HepG2 (cell line): ENCODE results near the gene KCNS1. TPM values are rescaled to one million over a fixed set of nuclear protein-coding genes. Genes with fewer than 3 reads are reported as not detected.

Experiments
- ATAC-seq: fragments of 200-7000 bp; cut with Tn5 transposase; 3 replicates; pipeline ENCODE4 v1.9.1; 2020; ENCODE audit warnings: mild to moderate bottlenecking, moderate library complexity
- BruUV-seq: library from RNA; stranded (reverse); fragments of 400-500 nt; replicated peaks from 2 replicates; lab custom pipeline; 2021; lab: Mats Ljungman, UMichigan
- CTCF ChIA-PET: fragments of 300-600 bp; formaldehyde crosslinking; extraction: SDS; loops from one replicate; lab custom pipeline; 2021; ENCODE audit warnings: low total read pairs, inconsistent platforms, low intra/inter-chr PET ratio; lab: Yijun Ruan, JAX
- POLR2A ChIA-PET: fragments of 350-600 bp; sonication (Branson Sonifier 250); formaldehyde crosslinking; loops from one replicate; lab custom pipeline; 2020; ENCODE audit warnings: antibody characterized with exemption, inconsistent platforms; lab: Yijun Ruan, JAX
- DNase-seq: peaks from one replicate; pipeline ENCODE4 v3.0.0-alpha.2; 2015; ENCODE audit warnings: low spot score
- FAIRE-seq: peaks from 3 replicates; lab custom pipeline; 2011; peaks lifted over from hg19 to GRCh38; lab: Jason Lieb, UNC
- H2AFZ ChIP-seq: one replicate; pipeline ENCODE4 v1.6.1; 2011; ENCODE audit warnings: low read length, inconsistent platforms
- H3K27ac ChIP-seq: fragments of 300-600 bp; 3 replicates; pipeline ENCODE4 v1.8.0; 2011; ENCODE audit warnings: mixed run types, mild to moderate bottlenecking, mixed read lengths, low read length, inconsistent platforms; ENCODE audit not compliant: insufficient read depth; ENCODE audit errors: extremely low read length
- H3K27me3 ChIP-seq, 2 experiments: fragments of 200-600 bp in 1 of 2; 2 replicates in 1 of 2; 3 replicates in 1 of 2; pipeline versions ENCODE4 v1.6.0 to v1.8.0; 2011; ENCODE audit warnings: low read length in 2 of 2, mild to moderate bottlenecking in 2 of 2, moderate library complexity in 2 of 2, inconsistent platforms in 1 of 2; ENCODE audit not compliant: insufficient read depth in 2 of 2, control insufficient read depth in 1 of 2
- H3K36me3 ChIP-seq, 2 experiments: fragments of 200-600 bp in 1 of 2; replicated peaks in 1 of 2; 2 replicates in 1 of 2; 3 replicates in 1 of 2; pipeline versions ENCODE4 v1.5.1 to v1.8.0; 2011; ENCODE audit warnings: low read length in 2 of 2, inconsistent platforms in 1 of 2; ENCODE audit not compliant: insufficient read depth in 2 of 2, control insufficient read depth in 1 of 2
- H3K4me1 ChIP-seq: 2 replicates; pipeline ENCODE4 v1.5.1; 2012; ENCODE audit warnings: low read length, inconsistent platforms; ENCODE audit not compliant: insufficient read depth
- H3K4me2 ChIP-seq: 2 replicates; pipeline ENCODE4 v1.6.0; 2011; ENCODE audit warnings: low read depth, low read length, inconsistent platforms
- H3K4me3 ChIP-seq, 3 experiments: fragments of 200-600 bp in 1 of 3; sonication (generic), shearing (Covaris generic) in 1 of 3; replicated peaks in 1 of 3; 2 replicates each; pipeline ENCODE4 v1.5.1; 2011 to 2016; ENCODE audit warnings: low read length in 3 of 3, inconsistent platforms in 2 of 3, low read depth in 2 of 3, mild to moderate bottlenecking in 2 of 3, control low read depth in 1 of 3, mixed read lengths in 1 of 3; ENCODE audit not compliant: insufficient read depth in 1 of 3
- H3K79me2 ChIP-seq: one replicate; pipeline ENCODE4 v1.6.1; 2011; ENCODE audit warnings: low read length, inconsistent platforms; ENCODE audit not compliant: insufficient read depth
- H3K9ac ChIP-seq: 2 replicates; pipeline ENCODE4 v1.6.0; 2011; ENCODE audit warnings: mild to moderate bottlenecking, low read depth, low read length, inconsistent platforms; ENCODE audit not compliant: insufficient read depth
- H3K9me3 ChIP-seq: 2 replicates; pipeline ENCODE4 v1.5.1; 2012; ENCODE audit warnings: mild to moderate bottlenecking, low read length
- H4K20me1 ChIP-seq: 2 replicates; pipeline ENCODE4 v1.6.0; 2011; ENCODE audit warnings: inconsistent platforms, mild to moderate bottlenecking, low read length, moderate library complexity; ENCODE audit not compliant: insufficient read depth
- ARID2 ChIP-seq: sonication (generic); formaldehyde crosslinking; IDR thresholded peaks from 2 replicates; pipeline ENCODE4 v1.8.1; 2022; ENCODE audit warnings: mild to moderate bottlenecking, missing genetic modification reagents, borderline replicate concordance
- HDAC2 ChIP-seq: sonication (generic); formaldehyde crosslinking; IDR thresholded peaks from 2 replicates; pipeline ENCODE4 v1.4.0; 2020; ENCODE audit warnings: missing genetic modification reagents
- HNF4A ChIP-seq: sonication (generic); formaldehyde crosslinking; IDR thresholded peaks from 2 replicates; pipeline ENCODE4 v1.4.0; 2020; ENCODE audit warnings: missing genetic modification reagents
- KLF12 ChIP-seq: sonication (generic); formaldehyde crosslinking; IDR thresholded peaks from 2 replicates; pipeline ENCODE4 v1.4.0; 2020; ENCODE audit warnings: missing genetic modification reagents, borderline replicate concordance
- NFE2L2 ChIP-seq: fragments of 150-350 bp; IDR thresholded peaks from 2 replicates; pipeline ENCODE4 v1.6.1; 2014; ENCODE audit warnings: low read length
- PRPF4 ChIP-seq: fragments of 200-400 bp; formaldehyde crosslinking; IDR thresholded peaks from 2 replicates; pipeline ENCODE4 v1.6.1; 2016; ENCODE audit warnings: low read length, low read depth; ENCODE audit not compliant: poor library complexity, severe bottlenecking
- TAF1 ChIP-seq: sonication (generic); formaldehyde crosslinking; IDR thresholded peaks from 2 replicates; pipeline ENCODE4 v1.4.0; 2020; ENCODE audit warnings: missing genetic modification reagents
- ZNF354B ChIP-seq: sonication (generic); formaldehyde crosslinking; IDR thresholded peaks from 2 replicates; pipeline ENCODE4 v1.8.0; 2022; ENCODE audit warnings: mild to moderate bottlenecking, missing genetic modification reagents
- ZNF510 ChIP-seq: sonication (generic); formaldehyde crosslinking; IDR thresholded peaks from 2 replicates; pipeline ENCODE4 v1.4.0; 2020; ENCODE audit warnings: low read depth, mild to moderate bottlenecking, missing genetic modification reagents
- ZNF775 ChIP-seq: sonication (generic); formaldehyde crosslinking; IDR thresholded peaks from 2 replicates; pipeline ENCODE4 v1.4.0; 2020; ENCODE audit warnings: missing genetic modification reagents, mild to moderate bottlenecking, moderate library complexity, borderline replicate concordance
- WGBS: methylation state at CpG from one replicate; pipeline ENCODE4 v1.1.6; 2017; ENCODE audit warnings: low lambda C conversion rate; 5-methylcytosine and 5-hydroxymethylcytosine counted together
- in situ Hi-C: cut with HindIII; loops from 2 replicates; pipeline ENCODE4 v1.10.0; 2017; ENCODE audit warnings: low pct_unique_long_range_greater_than_20kb; ENCODE audit not compliant: extremely low pct_ligation_motif_present
- intact Hi-C: fragments of 100-400 bp; cut with micrococcal nuclease; formaldehyde crosslinking; loops from one replicate; pipeline ENCODE4 v1.10.0; 2022; ENCODE audit not compliant: unreplicated experiment
- polyA plus RNA-seq, 8 experiments: library from polyadenylated mRNA; depleted of rRNA in 3 of 8; stranded (reverse) in 7 of 8; unstranded in 1 of 8; fragments of >200 nt; fragmentation: Illumina TruSeq in 4 of 8; extraction: Trizol in 4 of 8; gene quantifications; 2 replicates each; pipeline versions ENCODE4 v1.2.1 to v1.2.3, GENCODE V29; 2011 to 2016; ENCODE audit warnings: low read depth in 4 of 8, missing spikeins in 1 of 8, mixed read lengths in 1 of 8; ENCODE audit not compliant: insufficient read depth in 1 of 8
- total RNA-seq, 5 experiments: library from RNA; depleted of rRNA; stranded (reverse); fragments of >200 nt; fragmentation: Illumina TruSeq; extraction: Trizol; gene quantifications; 2 replicates each; pipeline ENCODE4 v1.2.3, GENCODE V29; 2016; ENCODE audit warnings: low read depth in 1 of 5

KCNS1 gene
- total and polyA plus RNA-seq, 2 of the 13 experiments (the other 11 are each of a cell fraction or from before 2014, with no cell fraction given), result 0.03 TPM; not detected in 1

DNA sequence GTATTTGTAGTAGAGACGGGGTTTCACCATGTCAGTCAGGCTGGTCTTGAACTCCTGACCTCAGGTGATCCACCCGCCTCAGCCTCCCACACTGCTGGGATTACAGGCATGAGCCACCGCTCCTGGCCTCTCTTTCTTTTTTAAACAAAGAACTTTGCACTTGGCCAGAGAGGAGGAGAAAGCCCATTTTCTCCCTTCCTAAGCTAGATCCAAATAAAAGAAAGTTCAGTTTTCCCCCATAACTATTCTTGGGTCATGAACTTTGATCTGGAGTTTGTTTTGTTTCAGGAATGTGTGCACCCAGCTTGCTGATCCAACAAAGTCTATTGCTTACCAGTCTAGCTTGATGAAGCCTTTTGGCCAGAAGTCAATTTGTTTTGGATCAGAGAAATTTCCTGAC lies 23.4 kb downstream of the KCNS1 start (continued):
- TF ChIP-seq HDAC2 (CRISPR knock-in tag), result peak; percentile 75
- TF ChIP-seq ZNF510 (CRISPR knock-in tag), result 0 out of 2 replicates have a peak, but pooled peaks have one; percentile 49
- peak; percentile 30 for TF ChIP-seq PRPF4

DNA sequence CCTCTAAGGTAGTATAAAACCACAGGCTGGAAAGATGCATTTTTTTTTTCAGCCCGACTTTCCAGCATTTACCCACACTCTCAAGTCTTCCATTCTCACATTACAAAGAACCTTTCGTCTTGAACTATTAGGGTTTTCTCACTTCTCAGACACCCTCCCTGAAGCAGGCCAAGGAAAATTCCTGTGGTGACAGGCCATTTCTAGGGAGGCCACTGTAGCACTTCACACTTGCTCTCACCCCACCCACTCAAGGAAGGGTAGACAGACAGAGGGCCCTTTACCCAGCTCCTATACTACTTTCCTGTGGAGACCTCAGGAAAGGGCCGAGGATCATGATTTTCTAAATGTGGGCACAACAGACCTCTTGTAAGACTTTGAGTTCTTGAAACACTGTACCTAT lies 27.7 kb downstream of the KCNS1 start:
- intact Hi-C loops, result no loop called here
- H3K4me3 ChIP-seq, result no peak overlapping the region
- ChIA-PET POLR2A (no interaction called here), CTCF (no interaction called here)
- 92% methylated on average over 3 of the region's 3 CpGs for WGBS
- FAIRE-seq (no peak), DNase-seq (no peak), ATAC-seq (no peak)
- H3K79me2 ChIP-seq, result no peaks in the 10 kb centered on the region
- H3K9ac ChIP-seq, result no peak overlapping the region
- no peak overlapping the region for H3K4me2 ChIP-seq
- H2AFZ ChIP-seq, result no peak overlapping the region
- H3K27ac ChIP-seq, result no peak overlapping the region
- peaks cover 34% of the 10 kb centered on the region for H3K4me1 ChIP-seq
- no peaks in the 10 kb centered on the region for H4K20me1 ChIP-seq
- no peak for TF ChIP-seq HNF4A (CRISPR knock-in tag)
- TF ChIP-seq NFE2L2, result no peak
- no peak for TF ChIP-seq TAF1 (CRISPR knock-in tag)
- TF ChIP-seq ZNF775, result no peak
- no peak for TF ChIP-seq KLF12 (CRISPR knock-in tag)
- no peak for TF ChIP-seq ZNF354B (CRISPR knock-in tag)
- no peak for TF ChIP-seq ARID2 (CRISPR knock-in tag)
- H3K9me3 ChIP-seq, result no peaks in the 10 kb centered on the region
- H3K36me3 ChIP-seq, result peaks cover 11 to 29% of the 10 kb centered on the region in 2 experiments
- in situ Hi-C loops, result no loop called here
- H3K27me3 ChIP-seq, result no peaks in the 10 kb centered on the region
- BruUV-seq, result no TSS peak
